ENCODE results near the gene SH3BP2. TPM values are rescaled to one million over a fixed set of nuclear protein-coding genes. Genes with fewer than 3 reads are reported as not detected.

Gene SH3BP2
- total RNA-seq, 4 donors from 2014 or later = 54.8 to 208 (median 102) TPM

DNA sequence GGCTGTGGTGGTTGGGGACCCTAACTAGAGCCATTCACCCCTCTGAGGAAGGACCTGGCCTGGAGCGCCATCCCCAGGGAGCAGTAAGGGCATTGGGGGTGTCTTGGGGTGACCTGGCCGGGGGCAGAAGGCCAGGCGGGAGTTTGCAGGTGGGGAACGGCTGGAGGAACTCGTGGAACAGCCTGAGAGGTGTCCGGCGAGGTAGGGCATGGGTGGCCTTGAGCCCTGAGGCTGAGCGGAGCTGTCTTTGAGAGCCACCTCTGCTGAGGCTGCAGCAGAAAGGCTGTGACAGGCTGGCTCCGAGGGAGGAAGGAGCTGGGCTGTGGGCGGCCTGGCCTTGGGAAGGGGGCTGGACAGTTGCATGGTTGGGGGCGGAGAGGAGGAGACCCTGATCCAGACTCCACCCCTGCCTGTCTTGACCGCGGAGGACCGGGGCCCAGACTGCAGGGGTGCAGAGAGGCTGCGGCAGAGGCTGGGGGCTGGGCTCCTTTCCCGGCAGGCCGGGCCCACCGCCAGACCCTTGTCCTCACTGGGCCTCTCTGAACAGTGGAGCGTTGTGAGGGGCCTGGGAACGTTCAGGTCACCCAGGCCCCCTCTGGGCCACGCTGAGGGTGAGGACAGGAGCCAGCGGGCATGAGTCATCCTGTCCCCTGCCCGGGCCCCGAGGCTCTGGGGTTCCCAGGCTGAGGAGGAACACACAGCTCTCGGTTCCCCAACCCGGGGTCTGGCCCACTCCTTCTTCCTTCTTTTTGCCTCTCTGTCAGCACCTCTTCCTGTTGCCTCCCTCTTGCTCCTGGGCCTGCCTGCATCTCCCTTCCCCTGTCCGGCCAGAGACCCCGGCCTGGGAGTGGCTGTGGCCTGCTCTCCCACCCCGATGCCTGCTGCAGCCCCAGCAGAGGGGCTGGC, 8.1 kb downstream of the SH3BP2 start:
- H3K27ac ChIP-seq = peak overlapping the region; percentile 66 to 83 (median 75)
- H3K4me1 ChIP-seq = peaks cover 28 to 96% (median 55%) of the 10 kb centered on the region in 4 donors
- TF ChIP-seq POLR2A (IDR thresholded peaks at IDR 0.05) = no peak
- TF ChIP-seq, protein P1, sequence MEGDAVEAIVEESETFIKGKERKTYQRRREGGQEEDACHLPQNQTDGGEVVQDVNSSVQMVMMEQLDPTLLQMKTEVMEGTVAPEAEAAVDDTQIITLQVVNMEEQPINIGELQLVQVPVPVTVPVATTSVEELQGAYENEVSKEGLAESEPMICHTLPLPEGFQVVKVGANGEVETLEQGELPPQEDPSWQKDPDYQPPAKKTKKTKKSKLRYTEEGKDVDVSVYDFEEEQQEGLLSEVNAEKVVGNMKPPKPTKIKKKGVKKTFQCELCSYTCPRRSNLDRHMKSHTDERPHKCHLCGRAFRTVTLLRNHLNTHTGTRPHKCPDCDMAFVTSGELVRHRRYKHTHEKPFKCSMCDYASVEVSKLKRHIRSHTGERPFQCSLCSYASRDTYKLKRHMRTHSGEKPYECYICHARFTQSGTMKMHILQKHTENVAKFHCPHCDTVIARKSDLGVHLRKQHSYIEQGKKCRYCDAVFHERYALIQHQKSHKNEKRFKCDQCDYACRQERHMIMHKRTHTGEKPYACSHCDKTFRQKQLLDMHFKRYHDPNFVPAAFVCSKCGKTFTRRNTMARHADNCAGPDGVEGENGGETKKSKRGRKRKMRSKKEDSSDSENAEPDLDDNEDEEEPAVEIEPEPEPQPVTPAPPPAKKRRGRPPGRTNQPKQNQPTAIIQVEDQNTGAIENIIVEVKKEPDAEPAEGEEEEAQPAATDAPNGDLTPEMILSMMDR (IDR thresholded peaks at IDR 0.05) = no peak
- peak overlapping the region in 1 of 4 donors; percentile 1 for H3K4me3 ChIP-seq
- H3K36me3 ChIP-seq = no peaks in the 10 kb centered on the region
- peak; percentile 63 to 83 (median 73) for DNase-seq
- H3K27me3 ChIP-seq = no peaks in the 10 kb centered on the region
- no peaks in the 10 kb centered on the region for H3K9me3 ChIP-seq

DNA sequence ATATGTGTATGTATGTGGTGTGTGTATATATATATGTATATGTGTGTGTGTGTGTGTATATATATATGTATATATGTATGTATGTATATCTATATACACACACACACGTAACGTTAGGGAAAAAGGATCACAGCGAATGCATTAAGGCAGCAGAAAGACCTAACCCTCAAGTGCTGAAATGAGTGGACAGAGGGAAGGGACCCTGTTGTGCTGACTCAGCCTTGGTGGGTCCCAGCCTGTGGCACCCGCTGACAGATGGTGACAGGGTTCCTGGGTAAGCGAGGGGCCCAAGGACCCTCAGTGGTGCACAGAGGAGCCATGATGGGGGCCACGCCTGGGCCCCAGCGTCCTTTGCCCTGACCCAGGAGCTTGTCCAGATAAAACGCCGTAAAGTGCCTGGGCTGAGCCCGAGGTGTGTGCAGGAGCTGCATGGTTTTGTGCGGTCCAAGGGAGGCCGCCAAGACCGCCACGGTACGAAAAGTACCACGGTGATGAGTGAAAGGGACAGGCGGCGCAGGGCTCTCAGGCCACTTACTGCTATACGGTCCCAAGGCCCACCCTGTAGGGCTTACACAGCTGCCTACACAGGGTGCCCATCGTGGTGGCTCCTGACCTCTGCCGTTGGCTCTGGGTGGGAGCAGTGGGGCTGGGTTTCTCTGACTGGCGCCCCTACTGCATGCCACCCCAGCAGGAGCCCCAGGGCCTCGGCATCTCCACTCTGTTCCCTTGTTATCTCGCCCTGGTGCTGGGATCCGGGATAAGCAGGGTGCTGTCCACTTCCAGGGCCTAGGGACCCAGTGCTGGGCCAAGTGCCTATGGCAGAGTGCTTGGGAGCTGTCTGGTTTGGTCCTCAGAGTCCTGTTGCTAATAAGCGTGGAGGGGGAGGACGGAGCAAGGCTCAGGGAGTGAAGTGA, 10.0 kb downstream of the SH3BP2 start:
- Histone ChIP-seq H3K27me3 (no peaks in the 10 kb centered on the region), H3K9me3 (no peaks in the 10 kb centered on the region), H3K4me3 (no peak overlapping the region), H3K27ac (peak overlapping the region in 3 of 4 donors; percentile 8 to 94 (median 16)), H3K4me1 (peaks cover 39 to 96% (median 66%) of the 10 kb centered on the region in 4 donors), H3K36me3 (no peaks in the 10 kb centered on the region)
- peak in 2 of 3 donors; percentile 47 to 48 for DNase-seq
- no peak for TF ChIP-seq POLR2A (IDR thresholded peaks at IDR 0.05)
- TF ChIP-seq, protein P1 (IDR thresholded peaks at IDR 0.05) = no peak

DNA sequence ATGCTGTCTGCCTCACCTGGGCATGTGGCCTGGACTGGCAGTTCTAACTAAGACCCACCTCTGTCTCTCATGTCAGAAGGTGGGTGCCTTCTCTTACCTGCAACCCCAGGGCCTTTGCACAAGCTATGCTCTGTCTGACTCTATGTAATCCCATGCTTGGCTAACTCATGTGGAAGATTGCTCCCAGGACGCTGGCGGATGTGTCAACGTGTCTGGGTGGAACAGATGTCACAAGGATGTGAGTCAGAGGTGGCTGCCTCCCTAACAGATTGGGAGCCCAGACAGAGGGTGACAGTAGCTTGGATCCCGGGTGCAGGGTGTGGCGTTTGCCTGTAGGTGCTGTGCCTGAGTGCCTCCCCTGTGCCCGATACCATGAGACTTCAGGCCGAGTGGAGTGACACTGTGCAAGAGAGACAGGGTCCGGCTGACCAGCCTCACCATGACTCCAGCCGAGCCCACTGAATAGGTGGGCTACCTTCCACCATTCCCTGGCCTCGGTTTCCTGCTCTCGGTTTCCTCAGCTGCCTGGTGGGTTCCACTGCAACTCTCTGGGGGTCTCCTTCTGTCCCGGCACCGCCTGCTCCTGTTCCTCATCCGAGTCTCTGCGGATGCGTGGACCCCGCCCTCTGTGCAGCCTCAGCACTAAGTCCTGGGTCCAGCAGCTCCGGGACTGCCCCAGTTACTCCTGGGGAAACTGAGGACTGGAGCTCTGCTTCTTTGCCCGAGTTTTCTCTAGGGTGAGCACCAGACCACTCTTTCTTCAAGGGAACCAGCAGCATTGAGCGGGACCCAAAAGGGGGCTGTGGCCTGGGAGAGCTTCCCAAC, 11.0 kb downstream of the SH3BP2 start:
- TF ChIP-seq, protein P1 (IDR thresholded peaks at IDR 0.05) = peak in 2 of 6 experiments; percentile 15 to 26
- no peak for TF ChIP-seq POLR2A (IDR thresholded peaks at IDR 0.05)
- H3K27ac ChIP-seq = peak overlapping the region in 2 of 4 donors; percentile 16 to 94
- H3K4me1 ChIP-seq = peaks cover 34 to 89% (median 57%) of the 10 kb centered on the region in 4 donors
- H3K36me3 ChIP-seq = no peaks in the 10 kb centered on the region
- no peaks in the 10 kb centered on the region for H3K27me3 ChIP-seq
- peak in 2 of 3 donors; percentile 73 to 81 for DNase-seq
- no peak overlapping the region for H3K4me3 ChIP-seq
- no peaks in the 10 kb centered on the region for H3K9me3 ChIP-seq

DNA sequence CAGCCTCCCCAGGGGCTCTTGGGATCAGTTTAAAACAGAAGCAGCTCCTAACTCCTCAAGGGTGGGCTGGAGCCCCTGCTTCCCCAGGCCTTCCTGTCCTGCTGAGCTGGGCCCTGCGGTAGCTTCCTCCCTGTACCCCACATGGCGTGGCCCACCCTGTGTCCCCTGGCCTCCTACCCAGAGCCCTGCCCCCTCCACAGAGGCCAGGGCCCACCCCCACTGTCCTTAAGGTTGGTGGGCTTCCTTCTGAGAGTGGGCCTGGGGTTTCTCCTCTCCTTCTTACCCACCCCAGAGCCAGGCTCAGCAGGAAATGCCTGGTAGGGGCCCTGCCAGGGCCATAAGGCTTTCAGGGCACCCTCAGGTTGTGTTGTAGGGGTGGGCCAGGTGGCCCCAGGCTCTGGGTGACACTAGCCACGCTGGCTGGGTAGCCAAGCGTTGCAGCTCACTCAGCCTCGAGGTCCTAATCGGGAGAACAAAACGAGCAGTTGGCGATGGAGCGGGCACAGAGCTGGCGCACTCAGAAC, 11.6 kb downstream of the SH3BP2 start:
- peak in 2 of 3 donors; percentile 48 to 49 for DNase-seq
- Histone ChIP-seq H3K27me3 (no peaks in the 10 kb centered on the region), H3K27ac (peak overlapping the region in 2 of 4 donors; percentile 87 to 94), H3K4me1 (peaks cover 29 to 86% (median 51%) of the 10 kb centered on the region in 4 donors), H3K36me3 (no peaks in the 10 kb centered on the region), H3K9me3 (no peaks in the 10 kb centered on the region), H3K4me3 (no peak overlapping the region)
- TF ChIP-seq, protein P1 (IDR thresholded peaks at IDR 0.05) = no peak
- TF ChIP-seq POLR2A (IDR thresholded peaks at IDR 0.05) = no peak

Measured in Peyer's patch (tissue), 4 donors.